Neuronal stem cell (in vitro differentiated cells): ENCODE data around the gene CEMIP2.

Source experiments
- DNase-seq: peaks from one replicate; pipeline ENCODE4 v3.0.0-alpha.2; 2013; ENCODE audit warnings: low spot score
- H2AFZ ChIP-seq: one replicate; pipeline ENCODE4 v1.6.1; 2013; ENCODE audit warnings: mild to moderate bottlenecking, low read length, inconsistent platforms
- H2AK5ac ChIP-seq: 2 replicates; pipeline ENCODE4 v1.6.1; 2013; ENCODE audit warnings: low read depth, mild to moderate bottlenecking, inconsistent platforms, low read length, moderate library complexity, mixed read lengths
- H2BK120ac ChIP-seq: 2 replicates; pipeline ENCODE4 v1.6.1; 2013; ENCODE audit warnings: low read depth, mild to moderate bottlenecking, inconsistent platforms, low read length, moderate library complexity, mixed read lengths
- H2BK12ac ChIP-seq: one replicate; pipeline ENCODE4 v1.6.1; 2013; ENCODE audit warnings: low read length, inconsistent platforms
- H2BK15ac ChIP-seq: 2 replicates; pipeline ENCODE4 v1.6.1; 2013; ENCODE audit warnings: mild to moderate bottlenecking, low read length, inconsistent platforms, mixed read lengths
- H2BK5ac ChIP-seq: one replicate; pipeline ENCODE4 v1.6.1; 2013; ENCODE audit warnings: inconsistent platforms, mild to moderate bottlenecking, low read length, moderate library complexity
- H3K14ac ChIP-seq: one replicate; pipeline ENCODE4 v1.6.1; 2013; ENCODE audit warnings: low read length, inconsistent platforms
- H3K18ac ChIP-seq: 2 replicates; pipeline ENCODE4 v1.6.1; 2013; ENCODE audit warnings: low read length, inconsistent platforms
- H3K23ac ChIP-seq: 2 replicates; pipeline ENCODE4 v1.6.1; 2013; ENCODE audit warnings: low read depth, mild to moderate bottlenecking, mixed read lengths, low read length, inconsistent platforms; ENCODE audit not compliant: poor library complexity
- H3K27ac ChIP-seq: replicated peaks from 3 replicates; pipeline ENCODE4 v1.5.1; 2013; ENCODE audit warnings: low read length, inconsistent platforms
- H3K27me3 ChIP-seq, 3 experiments: 2 replicates each; pipeline ENCODE4 v1.6.1; 2013; ENCODE audit warnings: low read length in 3 of 3, mild to moderate bottlenecking in 2 of 3, inconsistent platforms in 1 of 3, low read depth in 1 of 3, mixed read lengths in 1 of 3, moderate library complexity in 1 of 3; ENCODE audit not compliant: control insufficient read depth in 3 of 3, insufficient read depth in 3 of 3
- H3K36me3 ChIP-seq, 2 donors: replicated peaks in 1 of 2; 2 replicates each; pipeline ENCODE4 v1.6.1; 2013; ENCODE audit warnings: low read length in 2 of 2; ENCODE audit not compliant: control insufficient read depth in 2 of 2, insufficient read depth in 2 of 2
- H3K4ac ChIP-seq: 2 replicates; pipeline ENCODE4 v1.6.1; 2013; ENCODE audit warnings: inconsistent platforms, mild to moderate bottlenecking, low read length, moderate library complexity
- H3K4me1 ChIP-seq, 2 donors: 1 replicate in 1 of 2; 2 replicates in 1 of 2; pipeline ENCODE4 v1.6.1; 2013; ENCODE audit warnings: low read length in 2 of 2, low read depth in 1 of 2; ENCODE audit not compliant: control insufficient read depth in 2 of 2, insufficient read depth in 1 of 2
- H3K4me2 ChIP-seq: one replicate; pipeline ENCODE4 v1.6.1; 2013; ENCODE audit warnings: mild to moderate bottlenecking, low read length, inconsistent platforms; ENCODE audit not compliant: insufficient read depth, poor library complexity, severe bottlenecking
- H3K4me3 ChIP-seq, 2 donors: 2 replicates each; pipeline ENCODE4 v1.5.1; 2013; ENCODE audit warnings: low read length in 2 of 2, mild to moderate bottlenecking in 2 of 2, inconsistent platforms in 1 of 2, moderate library complexity in 1 of 2
- H3K79me1 ChIP-seq: one replicate; pipeline ENCODE4 v1.6.1; 2013; ENCODE audit warnings: low read depth, mild to moderate bottlenecking, inconsistent platforms, low read length, moderate library complexity
- H3K9ac ChIP-seq: one replicate; pipeline ENCODE4 v1.6.1; 2013; ENCODE audit warnings: mild to moderate bottlenecking, low read depth, low read length, inconsistent platforms; ENCODE audit not compliant: poor library complexity
- H3K9me3 ChIP-seq, 2 donors: replicated peaks in 1 of 2; 2 replicates each; pipeline versions ENCODE3 to v1.6.1; 2013; ENCODE audit warnings: low read length in 2 of 2, mild to moderate bottlenecking in 2 of 2, inconsistent platforms in 1 of 2, low read depth in 1 of 2, mixed read lengths in 1 of 2, moderate library complexity in 1 of 2; ENCODE audit not compliant: control insufficient read depth in 2 of 2, insufficient read depth in 1 of 2
- H4K8ac ChIP-seq: one replicate; pipeline ENCODE4 v1.6.1; 2013; ENCODE audit warnings: low read depth, mild to moderate bottlenecking, inconsistent platforms, low read length, moderate library complexity
- H4K91ac ChIP-seq: one replicate; pipeline ENCODE4 v1.6.1; 2013; ENCODE audit warnings: low read length, low read depth, mild to moderate bottlenecking, inconsistent platforms; ENCODE audit not compliant: poor library complexity
- WGBS, 2 donors: extraction: QIAGEN DNeasy Blood & Tissue Kit; methylation state at CpG; one replicate each; pipeline ENCODE4 v1.1.7; 2013; ENCODE audit warnings: missing lambda C conversion rate in 2 of 2, mixed read lengths in 1 of 2; ENCODE audit not compliant: insufficient read length in 2 of 2, insufficient replicate concordance in 1 of 2; ENCODE audit errors: extremely low coverage in 2 of 2; 5-methylcytosine and 5-hydroxymethylcytosine counted together

CEMIP2 gene

GRCh38 chr9:71764891-71765290 lies 3.4 kb downstream of the CEMIP2 start:
- no peak overlapping the region for H2BK15ac ChIP-seq
- H2AFZ ChIP-seq = no peak overlapping the region
- H3K4me3 ChIP-seq = peak overlapping the region in 1 of 2 donors; percentile 86
- H3K23ac ChIP-seq = no peak overlapping the region
- no peaks in the 10 kb centered on the region for H3K36me3 ChIP-seq
- no peak overlapping the region for H3K4ac ChIP-seq
- WGBS, 2 donors = no CpG with 5 or more reads among the region's 1 CpG
- H3K4me1 ChIP-seq = peaks cover 21 to 49% of the 10 kb centered on the region in 2 donors
- no peak overlapping the region for H2BK12ac ChIP-seq
- peaks cover 2% of the 10 kb centered on the region for H3K79me1 ChIP-seq
- H3K9me3 ChIP-seq = no peaks in the 10 kb centered on the region
- H2AK5ac ChIP-seq = no peak overlapping the region
- peak overlapping the region; percentile 3 for H3K4me2 ChIP-seq
- no peak overlapping the region for H3K9ac ChIP-seq
- peaks cover 0 to 2% (median 1%) of the 10 kb centered on the region in 3 experiments for H3K27me3 ChIP-seq
- no peak overlapping the region for H3K18ac ChIP-seq
- H2BK5ac ChIP-seq = no peak overlapping the region
- no peak overlapping the region for H2BK120ac ChIP-seq
- no peak for DNase-seq
- no peak overlapping the region for H3K27ac ChIP-seq
- H4K8ac ChIP-seq = no peak overlapping the region
- H3K14ac ChIP-seq = no peak overlapping the region
- H4K91ac ChIP-seq = no peak overlapping the region

GRCh38 chr9:71764463-71764862 lies 3.9 kb downstream of the CEMIP2 start:
- H3K23ac ChIP-seq = no peak overlapping the region
- H3K4me3 ChIP-seq = peak overlapping the region in 1 of 2 donors; percentile 86
- no peak overlapping the region for H2BK5ac ChIP-seq
- no peak overlapping the region for H3K4ac ChIP-seq
- H3K36me3 ChIP-seq = no peaks in the 10 kb centered on the region
- H3K27ac ChIP-seq = no peak overlapping the region
- H4K8ac ChIP-seq = no peak overlapping the region
- no peak overlapping the region for H3K18ac ChIP-seq
- H3K14ac ChIP-seq = no peak overlapping the region
- peaks cover 2% of the 10 kb centered on the region for H3K79me1 ChIP-seq
- no peaks in the 10 kb centered on the region for H3K9me3 ChIP-seq
- no peak overlapping the region for H2BK120ac ChIP-seq
- no peak overlapping the region for H2AK5ac ChIP-seq
- H3K9ac ChIP-seq = no peak overlapping the region
- H2BK15ac ChIP-seq = no peak overlapping the region
- H2AFZ ChIP-seq = no peak overlapping the region
- no peak overlapping the region for H4K91ac ChIP-seq
- peaks cover 21 to 46% of the 10 kb centered on the region in 2 donors for H3K4me1 ChIP-seq
- WGBS, 2 donors = no CpG with 5 or more reads among the region's 4 CpGs
- H3K4me2 ChIP-seq = no peak overlapping the region
- no peak overlapping the region for H2BK12ac ChIP-seq
- DNase-seq = no peak
- H3K27me3 ChIP-seq = no peaks in the 10 kb centered on the region

DNA sequence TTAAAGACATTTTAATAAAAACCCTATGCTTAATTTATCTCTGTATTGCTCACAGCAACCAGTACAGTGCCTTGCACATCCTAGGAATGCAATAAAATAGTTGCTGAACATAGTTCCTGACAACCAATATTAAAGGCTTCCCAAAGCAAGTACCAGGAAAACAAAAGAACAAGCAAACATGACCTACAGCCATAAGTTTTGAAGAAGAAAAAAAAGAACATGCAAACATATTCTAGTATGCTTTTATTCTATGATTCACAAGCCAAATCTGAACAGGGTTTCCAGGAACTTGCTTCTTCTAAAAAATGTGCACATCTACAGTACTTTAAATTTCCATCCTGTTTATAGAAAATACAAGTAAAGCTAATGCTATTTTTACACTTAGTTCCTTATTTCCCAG lies 4.5 kb downstream of the CEMIP2 start:
- DNase-seq = no peak
- Histone ChIP-seq H2AFZ (no peak overlapping the region), H2BK12ac (no peak overlapping the region), H3K27me3 (no peaks in the 10 kb centered on the region), H2BK120ac (no peak overlapping the region), H2BK5ac (no peak overlapping the region), H3K79me1 (peaks cover 2% of the 10 kb centered on the region), H2BK15ac (no peak overlapping the region), H3K14ac (no peak overlapping the region), H3K4me1 (peaks cover 21 to 46% of the 10 kb centered on the region in 2 donors), H4K91ac (no peak overlapping the region), H3K27ac (no peak overlapping the region), H4K8ac (no peak overlapping the region), H3K23ac (no peak overlapping the region), H3K4me3 (no peak overlapping the region), H3K4ac (no peak overlapping the region), H3K4me2 (no peak overlapping the region), H2AK5ac (no peak overlapping the region), H3K36me3 (no peaks in the 10 kb centered on the region), H3K9me3 (no peaks in the 10 kb centered on the region), H3K18ac (no peak overlapping the region), H3K9ac (no peak overlapping the region)

GRCh38 chr9:71762900-71763653 lies 5.2 kb downstream of the CEMIP2 start:
- no peak for DNase-seq
- Histone ChIP-seq H2AFZ (no peak overlapping the region), H3K79me1 (peaks cover 2% of the 10 kb centered on the region), H4K91ac (no peak overlapping the region), H2BK120ac (no peak overlapping the region), H3K9me3 (no peaks in the 10 kb centered on the region), H2BK15ac (no peak overlapping the region), H3K4me2 (no peak overlapping the region), H2AK5ac (no peak overlapping the region), H3K18ac (no peak overlapping the region), H3K9ac (no peak overlapping the region), H3K4me1 (peaks cover 25 to 54% of the 10 kb centered on the region in 2 donors), H3K23ac (no peak overlapping the region), H3K36me3 (no peaks in the 10 kb centered on the region), H4K8ac (no peak overlapping the region), H3K4ac (no peak overlapping the region), H3K14ac (no peak overlapping the region), H2BK5ac (no peak overlapping the region), H3K27ac (no peak overlapping the region), H3K4me3 (no peak overlapping the region), H2BK12ac (no peak overlapping the region), H3K27me3 (no peaks in the 10 kb centered on the region)
- WGBS, 2 donors = no CpG with 5 or more reads among the region's 2 CpGs
